ENCODE data around the gene FAM167B.

FAM167B gene

DNA sequence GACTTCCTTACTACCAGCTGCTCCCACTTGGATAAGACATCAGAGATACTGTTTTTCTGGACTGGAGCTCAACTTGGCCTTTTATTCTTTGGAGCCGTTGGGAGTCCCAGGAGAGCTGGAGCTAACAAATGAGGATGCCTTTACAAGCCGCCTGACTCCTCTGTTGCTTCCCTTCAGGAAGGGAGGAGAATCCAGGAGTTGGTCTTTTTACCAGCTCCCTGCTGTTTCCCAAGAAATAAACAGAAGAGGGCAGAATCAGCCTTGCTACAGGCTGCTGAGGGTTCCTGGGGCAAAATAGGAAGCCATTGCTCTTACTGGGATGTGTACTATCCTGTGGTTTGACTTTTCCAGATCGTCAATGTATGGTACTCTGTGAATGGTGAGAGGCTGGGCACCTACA, 23.3 kb upstream of the FAM167B start:
- no peak for DNase-seq (ENCODE audit: low read depth, low spot score)

DNA sequence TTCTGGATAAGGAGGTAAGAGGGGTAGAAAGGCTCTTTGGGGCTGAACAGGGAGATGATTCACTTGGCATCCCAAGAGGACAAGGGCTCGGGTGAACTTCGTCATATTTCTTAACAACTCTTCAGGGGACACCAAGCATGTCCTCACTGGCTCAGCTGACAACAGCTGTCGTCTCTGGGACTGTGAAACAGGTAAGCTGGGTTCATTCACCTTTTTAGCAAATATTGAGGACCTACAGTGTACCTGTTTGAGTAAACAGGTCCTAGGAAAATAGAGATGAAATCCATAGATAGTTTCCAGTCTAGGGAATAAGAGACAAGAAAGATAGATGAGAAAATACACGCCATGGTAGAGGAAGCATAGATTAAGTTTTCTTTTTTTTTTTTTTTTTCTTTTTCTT, 22.7 kb upstream of the FAM167B start:
- no peak for DNase-seq (ENCODE audit: low read depth, low spot score)

GRCh38 chr1:32228771-32229170, 18.3 kb upstream of the FAM167B start:
- no peak for DNase-seq (ENCODE audit: low read depth, low spot score)

DNA sequence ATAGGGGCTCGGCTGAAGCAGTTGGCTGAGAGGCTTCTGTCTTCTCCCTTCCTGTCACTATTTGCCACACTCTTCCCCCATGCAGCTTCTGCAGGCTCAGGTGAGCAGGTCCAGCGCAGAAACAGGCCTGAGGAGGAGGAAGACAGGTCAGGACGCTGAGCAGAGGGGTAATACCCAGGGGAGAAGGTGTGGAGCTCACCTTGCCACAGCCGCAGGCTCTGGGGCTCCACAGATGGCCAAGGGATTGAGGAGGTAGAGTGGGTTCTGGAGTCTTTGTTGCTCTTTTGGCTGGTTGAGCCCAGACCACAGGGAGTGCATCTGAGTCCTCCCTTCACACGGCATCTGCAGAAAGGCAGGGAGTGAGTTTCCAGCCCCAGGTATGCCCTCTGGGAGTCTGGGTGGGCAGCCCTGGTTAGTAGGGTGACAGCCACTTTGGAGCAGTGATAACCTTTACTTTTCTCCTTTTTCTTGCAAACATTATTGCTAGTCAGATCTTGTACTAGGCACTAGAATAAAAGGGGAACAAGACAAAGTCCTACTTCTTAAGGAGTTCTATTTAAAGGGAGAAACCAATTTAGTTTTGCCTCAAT, 15.1 kb upstream of the FAM167B start:
- no peak for DNase-seq (ENCODE audit: low read depth, low spot score)

- DNase-seq (ENCODE audit: low read depth, low spot score): no peak
These were observed 14.3 kb upstream of the FAM167B start for GRCh38 chr1:32232558-32233304.

DNA sequence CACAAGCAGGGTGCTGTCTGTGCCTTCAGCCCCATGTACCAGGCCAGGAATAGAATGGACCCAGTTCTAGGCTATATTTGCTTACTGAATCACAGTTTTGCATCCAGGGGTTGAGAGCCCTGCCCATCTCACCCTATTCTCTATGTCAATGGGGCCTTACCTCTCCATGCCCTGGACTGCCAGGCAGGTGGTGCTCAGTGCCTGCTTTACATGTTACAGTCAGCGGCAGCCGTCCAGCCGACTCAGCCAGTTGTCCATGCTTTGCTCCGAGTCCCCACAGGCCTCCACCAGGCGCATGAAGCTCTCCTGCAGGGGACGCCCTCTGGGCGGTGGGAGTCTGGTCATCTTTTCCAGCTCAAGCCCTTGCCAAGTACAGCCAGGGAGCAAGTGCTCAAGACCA, 12.2 kb upstream of the FAM167B start:
- no peak for DNase-seq (ENCODE audit: low read depth, low spot score)

DNA sequence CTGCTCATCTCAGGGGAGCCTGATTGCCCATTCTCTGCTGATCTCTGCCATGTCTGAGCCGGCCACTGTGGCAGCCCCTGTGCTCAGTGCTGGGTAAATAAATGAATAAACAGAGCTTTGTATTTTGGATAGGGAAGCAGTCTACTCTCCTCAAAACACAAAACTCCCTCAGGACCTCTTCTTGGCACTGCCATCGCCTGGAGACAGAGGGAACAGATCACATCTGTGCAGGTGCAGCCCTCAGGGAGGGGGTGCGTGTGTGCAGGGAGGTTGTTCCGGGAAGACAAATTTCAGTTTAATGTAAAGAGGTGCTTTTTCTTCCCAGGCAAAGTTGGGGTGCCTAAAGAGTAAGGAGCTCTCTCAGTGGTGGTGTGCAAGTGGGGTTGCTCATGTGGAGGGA, 7.7 kb upstream of the FAM167B start:
- DNase-seq (ENCODE audit: low read depth, low spot score): no peak

GRCh38 chr1:32239790-32240139, 7.3 kb upstream of the FAM167B start:
- DNase-seq (ENCODE audit: low read depth, low spot score): no peak

- no peak for DNase-seq (ENCODE audit: low read depth, low spot score)
These were observed 6.7 kb upstream of the FAM167B start for GRCh38 chr1:32240140-32240951.

DNA sequence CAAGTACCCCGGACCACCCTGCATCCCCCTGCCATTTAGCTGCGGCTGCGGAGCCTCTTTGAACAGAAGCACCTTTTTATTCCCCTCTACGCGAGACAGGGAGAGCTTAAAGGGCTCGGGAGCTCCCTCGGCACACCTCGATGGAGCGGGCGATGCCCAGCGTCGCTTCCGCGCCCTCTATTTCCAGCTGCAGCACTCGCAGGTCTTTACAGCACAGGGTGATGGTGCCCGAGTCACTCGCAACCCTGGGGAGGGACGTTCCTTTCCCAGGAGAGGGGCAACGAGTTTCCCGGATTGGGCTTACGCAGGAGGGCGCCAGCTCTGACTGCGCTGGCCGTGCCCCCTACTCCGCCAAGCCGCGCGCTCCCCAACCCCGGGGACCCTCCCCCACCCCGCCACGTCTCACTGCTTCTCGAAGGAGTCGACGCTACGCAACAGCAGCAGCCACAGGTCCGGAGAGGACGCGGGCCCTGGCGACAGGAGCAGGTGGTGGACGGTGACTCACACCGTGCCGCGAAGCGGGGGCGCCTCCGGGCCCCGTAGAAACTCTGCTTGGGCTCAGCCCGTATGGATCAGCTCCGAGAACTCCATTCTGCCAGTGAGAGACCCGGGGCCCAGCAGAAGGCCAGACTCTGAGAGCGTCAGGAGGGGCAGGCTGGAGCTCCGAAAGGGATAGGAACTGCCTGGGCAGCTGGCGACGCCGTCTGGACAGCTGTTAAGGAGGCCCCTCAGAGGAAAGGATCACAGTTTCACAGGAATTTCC, 5.8 kb upstream of the FAM167B start:
- DNase-seq (ENCODE audit: low read depth, low spot score): no peak

- DNase-seq (ENCODE audit: low read depth, low spot score): no peak
These were observed 4.6 kb upstream of the FAM167B start for GRCh38 chr1:32242341-32242851.

GRCh38 chr1:32247452-32247851, 430 bp downstream of the FAM167B start:
- no peak for DNase-seq (ENCODE audit: low read depth, low spot score)

DNA sequence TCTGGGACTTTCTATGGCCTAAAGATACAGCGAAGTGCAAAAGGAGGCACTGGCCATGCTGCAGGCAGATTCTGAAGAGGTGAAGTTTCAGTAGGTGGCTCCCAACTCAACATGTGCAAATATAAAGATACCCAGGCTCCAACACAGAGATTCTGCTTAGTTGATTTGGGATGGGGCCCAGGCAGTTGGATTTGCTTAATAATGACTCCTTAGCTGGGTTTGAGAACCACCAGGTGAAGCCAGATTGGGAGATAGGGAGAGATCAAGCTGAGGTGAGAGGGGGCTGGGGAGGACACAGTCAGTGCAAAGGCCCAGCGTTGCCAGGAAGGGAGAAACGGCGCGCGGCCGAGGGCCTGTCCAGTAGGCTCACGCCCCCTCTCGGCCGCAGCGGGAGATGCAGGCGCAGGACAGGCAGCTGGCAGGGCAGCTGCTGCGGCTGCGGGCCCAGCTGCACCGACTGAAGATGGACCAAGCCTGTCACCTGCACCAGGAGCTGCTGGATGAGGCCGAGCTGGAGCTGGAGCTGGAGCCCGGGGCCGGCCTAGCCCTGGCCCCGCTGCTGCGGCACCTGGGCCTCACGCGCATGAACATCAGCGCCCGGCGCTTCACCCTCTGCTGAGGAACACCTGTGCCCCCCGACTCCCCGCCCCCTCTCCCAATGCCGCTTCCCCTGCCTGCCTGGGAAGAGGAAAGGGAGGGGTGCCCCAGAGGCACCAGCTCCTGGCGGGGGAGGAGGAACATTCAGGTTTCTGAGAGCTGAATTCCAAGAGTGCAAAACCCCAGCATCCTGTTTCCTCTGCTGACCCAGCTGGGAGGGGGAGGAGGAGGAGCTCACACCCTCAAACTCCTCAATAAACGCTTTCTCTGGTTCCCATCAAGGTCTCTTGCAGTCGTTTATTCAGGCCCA, 1.2 kb downstream of the FAM167B start:
- DNase-seq (ENCODE audit: low read depth, low spot score): peak; percentile 37

- peak; percentile 43 for DNase-seq (ENCODE audit: low read depth, low spot score)
These were observed 3.0 kb downstream of the FAM167B start for GRCh38 chr1:32249831-32250525.

DNA sequence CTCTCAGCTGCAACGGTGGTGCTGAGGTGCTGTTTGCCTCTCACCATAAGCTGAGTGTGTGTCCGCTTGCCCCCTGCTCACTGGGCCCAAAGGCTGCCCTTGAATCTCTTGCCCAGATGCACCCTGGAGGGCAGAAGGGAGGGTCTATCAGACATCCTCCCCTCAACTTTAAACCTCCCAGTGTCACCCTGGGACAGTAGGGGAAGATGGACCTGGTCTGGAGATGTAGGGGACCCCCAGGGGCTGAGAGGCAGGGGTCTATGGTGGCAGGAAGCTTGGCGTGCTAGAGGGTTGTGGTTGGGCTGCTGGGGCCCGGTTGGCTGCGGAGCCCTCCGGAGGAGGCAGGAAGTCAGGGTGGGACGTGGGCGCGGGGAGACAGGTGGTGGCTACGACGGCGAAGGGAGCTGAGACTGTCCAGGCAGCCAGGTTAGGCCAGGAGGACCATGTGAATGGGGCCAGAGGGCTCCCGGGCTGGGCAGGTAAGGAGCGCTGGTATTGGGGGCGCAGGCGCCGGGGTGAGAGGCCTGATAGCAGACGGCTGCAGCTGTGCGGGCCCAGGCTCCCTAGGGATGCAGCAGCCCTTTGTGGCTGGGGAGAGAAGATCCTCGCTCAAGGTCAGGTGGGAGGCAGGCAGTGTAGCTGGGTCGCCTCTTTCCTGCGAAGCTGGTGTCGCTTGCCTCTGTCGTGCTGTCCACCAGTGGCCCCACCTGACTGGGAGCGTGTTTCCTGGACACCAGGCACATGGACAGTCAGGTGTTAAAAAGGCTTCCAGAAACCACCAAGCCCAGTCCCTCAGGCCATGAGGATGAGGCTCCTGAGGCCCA, 4.1 kb downstream of the FAM167B start, which contains the start of gene LCK:
Gene LCK (plus strand): TSS at position 373 of the 824 bp plus-strand sequence. CDS start 23,065 bp downstream, outside the sequence.
- DNase-seq (ENCODE audit: low read depth, low spot score): peak; percentile 54

- no peak for DNase-seq (ENCODE audit: low read depth, low spot score)
These were observed 8.3 kb downstream of the FAM167B start for GRCh38 chr1:32255072-32256071.

DNA sequence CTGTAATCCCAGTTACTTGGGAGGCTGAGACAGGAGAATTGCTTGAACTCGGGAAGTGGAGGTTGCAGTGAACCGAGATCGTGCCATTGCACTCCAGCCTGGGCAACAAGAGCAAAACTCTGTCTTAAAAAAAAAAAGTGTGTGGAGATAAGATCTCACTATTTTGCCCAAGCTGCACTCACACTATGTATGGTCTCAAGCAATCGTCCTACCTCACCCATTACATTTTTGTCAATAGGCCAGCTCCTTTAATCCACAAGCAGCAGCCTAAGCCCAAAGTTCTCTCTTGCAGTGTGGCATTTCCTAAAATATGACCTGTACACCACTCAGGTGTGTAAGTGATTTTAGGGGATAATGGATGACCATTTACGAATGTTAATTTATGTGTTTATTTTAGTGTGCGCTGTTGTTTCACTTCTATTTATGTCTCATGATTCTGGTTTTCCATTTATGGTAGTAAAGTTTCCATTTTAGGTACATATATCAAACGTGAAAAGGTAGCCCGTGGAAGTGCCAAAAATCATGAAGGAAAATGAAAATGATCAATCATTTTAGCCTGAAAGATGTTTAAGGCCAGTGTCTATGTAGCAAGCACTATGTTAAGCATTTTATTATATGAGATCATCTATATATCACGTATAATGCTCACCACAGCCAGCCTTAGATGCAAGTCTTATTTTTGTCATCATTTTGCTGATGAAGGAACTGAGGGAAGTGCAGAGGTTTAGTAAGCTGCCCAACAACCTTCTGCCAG, 9.6 kb downstream of the FAM167B start:
- DNase-seq (ENCODE audit: low read depth, low spot score): no peak

Measured in activated naive CD8-positive, alpha-beta T cell treated with anti-CD3 and anti-CD28 coated beads, Interleukin-2, amount 50 U/mL, for 16 hours (primary cell).